Measurements from ENCODE around the gene BRD7.

GRCh38 chr16:50400312-50400966 is 31.7 kb upstream of the BRD7 start:
- TF ChIP-seq EZH2 (IDR thresholded peaks at IDR 0.05) (no peak), POLR2AphosphoS5 (IDR thresholded peaks at IDR 0.05; ENCODE audit: borderline replicate concordance, low read depth, low read length) (no peak), FOXP2 (optimal IDR thresholded peaks at IDR 0.05; ENCODE audit: control extremely low read depth, extremely low read length, insufficient read depth) (no peak)
